T-helper 17 cell (primary cell): ENCODE measurements around the gene GPAM. TPM values are rescaled to one million over a fixed set of nuclear protein-coding genes. Genes with fewer than 3 reads are reported as not detected.

Source experiments
- ATAC-seq: fragments of 150-1000 bp; cut with Tn5 transposase; 2 replicates; pipeline ENCODE4 v1.10.0; 2021; ENCODE audit warnings: mild to moderate bottlenecking, moderate library complexity
- DNase-seq, 3 donors: peaks; one replicate each; pipeline versions ENCODE4 v3.0.0 to v3.0.0-alpha.2; 2020 to 2021
- H3K9me3 ChIP-seq: one replicate; pipeline ENCODE4 v1.7.0; 2013; ENCODE audit warnings: low read length, mild to moderate bottlenecking; ENCODE audit not compliant: control insufficient read depth, poor library complexity, severe bottlenecking
- H3K27ac Mint-ChIP-seq: one replicate; pipeline ENCODE4 v1.8.0; 2022; ENCODE audit warnings: mild to moderate bottlenecking, moderate library complexity, mixed read lengths
- H3K27me3 Mint-ChIP-seq: one replicate; pipeline ENCODE4 v1.8.0; 2022; ENCODE audit warnings: mixed read lengths
- H3K36me3 Mint-ChIP-seq: one replicate; pipeline ENCODE4 v1.8.0; 2022; ENCODE audit warnings: low read depth, mixed read lengths
- H3K4me1 Mint-ChIP-seq: one replicate; pipeline ENCODE4 v1.8.0; 2022; ENCODE audit warnings: mild to moderate bottlenecking, mixed read lengths
- H3K4me3 Mint-ChIP-seq: one replicate; pipeline ENCODE4 v1.8.0; 2022; ENCODE audit warnings: mild to moderate bottlenecking, moderate library complexity, mixed read lengths
- total RNA-seq, 4 donors: library from RNA in 2 of 4; stranded (reverse) in 2 of 4; gene quantifications; one replicate each; pipeline ENCODE4 v1.2.3 and lab custom pipeline; 2022 to 2026

Gene GPAM
- total RNA-seq, 2 donors from 2014 or later, result 3.2 to 4.9 TPM

DNA sequence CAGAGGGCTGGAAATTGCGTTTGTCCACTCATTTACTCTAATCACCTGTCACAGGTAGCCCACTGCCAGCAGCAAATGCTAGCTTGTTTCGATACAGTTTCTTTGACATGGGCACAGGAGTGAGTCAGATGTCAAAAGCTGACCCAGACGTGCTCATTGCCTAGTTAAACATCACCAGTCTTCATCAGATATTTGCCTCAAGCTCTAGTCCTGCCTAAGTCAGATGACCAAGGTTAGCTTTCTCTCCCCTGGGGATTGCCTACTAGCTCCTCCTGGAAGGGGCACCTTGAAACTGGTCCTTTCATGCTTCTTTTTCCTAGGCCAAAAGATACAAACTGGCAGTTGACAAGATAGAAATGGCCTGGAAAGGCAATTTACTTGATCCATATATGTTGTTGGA, 35.2 kb downstream of the GPAM start:
- H3K4me3 Mint-ChIP-seq, result no peak overlapping the region
- no peak overlapping the region for H3K27ac Mint-ChIP-seq
- ATAC-seq, result no peak
- H3K27me3 Mint-ChIP-seq, result no peaks in the 10 kb centered on the region
- H3K4me1 Mint-ChIP-seq, result no peaks in the 10 kb centered on the region
- peaks cover 3% of the 10 kb centered on the region for H3K36me3 Mint-ChIP-seq
- no peaks in the 10 kb centered on the region for H3K9me3 ChIP-seq
- no peak for DNase-seq

DNA sequence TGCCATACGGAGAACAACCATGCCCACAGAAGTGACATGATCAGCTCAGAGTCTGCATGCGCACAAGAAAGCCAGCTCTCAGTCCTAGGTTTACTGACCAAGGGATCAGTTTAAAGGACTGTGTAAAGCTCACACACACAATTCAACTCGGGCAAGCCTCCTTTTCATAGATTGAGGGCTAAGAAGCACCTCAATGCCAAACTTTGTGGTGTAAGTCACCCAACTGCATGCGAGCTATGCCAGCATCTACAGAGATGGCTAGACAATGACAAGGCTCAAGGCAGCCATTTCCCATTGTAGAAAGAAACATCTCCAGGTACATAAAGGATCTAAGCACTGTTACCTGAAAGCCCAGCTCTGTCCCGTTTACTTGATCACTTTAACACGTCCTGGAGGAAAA, 36.8 kb downstream of the GPAM start:
- DNase-seq (no peak), ATAC-seq (no peak)
- H3K4me3 Mint-ChIP-seq, result no peak overlapping the region
- H3K27ac Mint-ChIP-seq, result no peak overlapping the region
- peaks cover 3% of the 10 kb centered on the region for H3K36me3 Mint-ChIP-seq
- no peaks in the 10 kb centered on the region for H3K4me1 Mint-ChIP-seq
- H3K27me3 Mint-ChIP-seq, result no peaks in the 10 kb centered on the region
- no peaks in the 10 kb centered on the region for H3K9me3 ChIP-seq

DNA sequence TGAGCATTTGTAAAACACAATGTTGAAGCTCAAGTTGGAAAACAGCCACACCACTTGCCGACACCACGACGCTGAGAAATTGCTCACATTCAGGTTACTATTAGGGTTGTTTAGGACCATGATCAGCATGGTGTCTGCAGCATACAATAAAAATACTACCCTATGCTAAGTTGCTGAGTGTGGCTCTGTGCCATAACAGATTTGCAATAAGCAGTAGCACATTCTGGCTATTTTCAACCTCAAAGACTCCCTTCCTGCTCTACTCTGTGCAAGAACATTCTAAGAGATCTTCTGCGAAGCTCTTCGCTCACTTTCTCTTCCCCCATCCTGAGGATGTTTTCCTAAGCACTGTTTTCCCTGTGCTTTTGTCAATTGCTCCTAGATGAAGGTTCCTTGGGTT, 38.3 kb downstream of the GPAM start:
- no peaks in the 10 kb centered on the region for H3K9me3 ChIP-seq
- DNase-seq (no peak), ATAC-seq (no peak)
- no peak overlapping the region for H3K27ac Mint-ChIP-seq
- no peaks in the 10 kb centered on the region for H3K36me3 Mint-ChIP-seq
- no peaks in the 10 kb centered on the region for H3K4me1 Mint-ChIP-seq
- H3K4me3 Mint-ChIP-seq, result no peak overlapping the region
- no peaks in the 10 kb centered on the region for H3K27me3 Mint-ChIP-seq

DNA sequence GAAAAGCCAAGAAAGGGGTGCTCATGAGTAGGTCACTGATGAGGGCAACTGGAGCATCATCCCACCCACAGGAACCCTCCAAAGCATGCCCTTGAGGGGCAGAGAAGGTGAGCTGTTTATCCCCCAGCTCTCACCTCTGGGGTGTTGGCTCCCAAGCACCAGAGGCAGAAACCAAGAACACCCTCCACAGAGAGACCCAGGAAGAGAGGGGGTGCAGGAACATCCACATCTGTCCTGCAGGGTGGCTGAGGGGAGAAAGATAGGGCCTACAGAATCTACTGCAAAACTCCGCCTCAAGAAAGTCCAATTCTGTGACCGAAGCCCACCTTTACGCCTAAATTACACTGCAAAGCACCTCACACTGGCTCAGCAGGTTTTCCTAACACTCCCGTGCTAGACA, 40.1 kb downstream of the GPAM start:
- Mint-ChIP-seq H3K4me1 (peaks cover 6% of the 10 kb centered on the region), H3K4me3 (no peak overlapping the region), H3K27me3 (no peaks in the 10 kb centered on the region), H3K27ac (no peak overlapping the region), H3K36me3 (peaks cover 3% of the 10 kb centered on the region)
- H3K9me3 ChIP-seq, result no peaks in the 10 kb centered on the region
- ATAC-seq (no peak), DNase-seq (no peak)

DNA sequence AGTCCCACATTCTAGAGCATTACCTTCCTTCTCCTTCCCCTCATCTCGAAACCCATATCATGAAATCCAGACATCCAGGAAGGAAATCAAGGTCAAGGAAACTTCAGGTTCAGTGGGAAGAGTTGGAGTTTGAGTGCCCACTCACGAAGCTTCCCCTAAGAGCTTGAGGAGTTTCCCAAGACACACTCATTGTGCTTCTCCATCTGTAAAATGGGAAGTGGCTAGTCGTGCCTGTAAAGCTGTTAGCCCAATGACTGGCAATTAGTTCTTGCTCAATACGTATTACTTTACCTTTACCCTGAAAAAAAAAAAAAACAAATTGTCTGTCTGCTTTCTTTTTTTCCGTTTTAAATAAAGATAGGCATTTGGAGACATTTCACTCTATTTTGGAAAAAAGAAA, 42.3 kb downstream of the GPAM start:
- ATAC-seq, result no peak
- Mint-ChIP-seq H3K36me3 (peaks cover 3% of the 10 kb centered on the region), H3K4me1 (peaks cover 6% of the 10 kb centered on the region), H3K27ac (no peak overlapping the region), H3K4me3 (no peak overlapping the region), H3K27me3 (no peaks in the 10 kb centered on the region)
- DNase-seq, result no peak
- H3K9me3 ChIP-seq, result no peaks in the 10 kb centered on the region

DNA sequence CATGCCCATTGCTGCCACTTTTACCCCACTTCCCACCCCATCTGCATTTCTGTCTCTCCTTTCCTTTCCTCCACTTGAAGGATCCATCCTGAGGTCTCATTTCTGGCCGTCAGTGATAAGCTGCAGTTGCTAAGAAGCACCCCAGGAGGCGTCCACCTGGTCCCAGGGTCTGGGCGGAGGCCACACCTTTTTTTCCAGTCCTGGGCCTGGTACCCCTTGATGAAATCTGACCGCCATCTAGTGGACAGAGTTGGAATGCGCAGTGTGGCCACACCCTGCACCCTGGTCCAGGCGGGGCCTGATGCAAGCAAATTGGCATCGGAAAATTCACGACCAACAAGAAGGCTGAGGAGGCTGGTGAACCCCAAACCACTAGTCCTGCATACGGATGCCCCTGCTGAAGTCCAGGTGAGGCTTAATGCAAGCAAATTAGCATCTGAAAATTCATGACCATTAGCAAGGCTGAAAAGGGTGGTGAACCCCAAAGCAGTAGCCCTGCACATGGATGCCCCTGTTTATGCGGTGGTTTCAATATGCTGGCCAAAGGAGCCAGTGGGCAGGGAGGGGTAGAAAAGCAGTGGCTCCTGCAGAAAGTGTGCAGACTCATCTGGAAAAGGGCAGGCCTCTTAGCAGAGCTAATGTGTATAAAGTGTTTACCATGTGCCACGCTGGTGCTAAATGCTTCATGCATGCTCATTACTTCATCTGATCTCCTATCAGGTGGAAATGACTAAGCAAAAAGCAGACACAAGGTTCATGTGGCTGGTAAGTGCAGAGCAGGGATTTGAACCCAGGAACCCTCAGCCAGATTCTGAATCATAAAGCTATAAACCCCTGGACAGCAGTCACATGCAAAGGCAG, 43.2 kb downstream of the GPAM start:
- H3K4me1 Mint-ChIP-seq, result peaks cover 6% of the 10 kb centered on the region
- no peaks in the 10 kb centered on the region for H3K9me3 ChIP-seq
- H3K4me3 Mint-ChIP-seq, result no peak overlapping the region
- H3K27ac Mint-ChIP-seq, result no peak overlapping the region
- H3K36me3 Mint-ChIP-seq, result peaks cover 3% of the 10 kb centered on the region
- peak; percentile 30 to 56 (median 38) for DNase-seq
- peak; percentile 94 for ATAC-seq
- no peaks in the 10 kb centered on the region for H3K27me3 Mint-ChIP-seq

DNA sequence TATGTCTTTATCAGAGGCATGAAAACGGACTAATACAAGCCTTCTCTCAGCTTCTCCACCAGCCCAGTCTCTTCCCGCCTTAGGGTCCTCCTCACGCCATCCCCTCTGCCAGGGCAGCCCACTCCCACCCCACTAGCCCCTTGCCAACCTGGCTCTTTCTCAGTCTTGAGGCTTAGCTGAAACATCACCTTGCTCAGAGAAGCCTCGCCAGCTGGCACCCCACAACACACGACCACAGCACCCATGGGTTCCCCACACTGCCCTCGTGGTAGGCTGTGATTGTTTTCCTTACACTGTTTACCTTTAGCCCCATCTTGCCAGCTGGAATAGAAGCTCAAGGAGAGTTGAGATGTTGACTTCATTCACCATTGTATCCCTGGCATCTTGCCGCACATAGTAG, 44.4 kb downstream of the GPAM start:
- Mint-ChIP-seq H3K36me3 (peaks cover 5% of the 10 kb centered on the region), H3K27ac (no peak overlapping the region), H3K27me3 (no peaks in the 10 kb centered on the region), H3K4me1 (peaks cover 6% of the 10 kb centered on the region), H3K4me3 (no peak overlapping the region)
- DNase-seq (no peak), ATAC-seq (no peak)
- no peaks in the 10 kb centered on the region for H3K9me3 ChIP-seq

DNA sequence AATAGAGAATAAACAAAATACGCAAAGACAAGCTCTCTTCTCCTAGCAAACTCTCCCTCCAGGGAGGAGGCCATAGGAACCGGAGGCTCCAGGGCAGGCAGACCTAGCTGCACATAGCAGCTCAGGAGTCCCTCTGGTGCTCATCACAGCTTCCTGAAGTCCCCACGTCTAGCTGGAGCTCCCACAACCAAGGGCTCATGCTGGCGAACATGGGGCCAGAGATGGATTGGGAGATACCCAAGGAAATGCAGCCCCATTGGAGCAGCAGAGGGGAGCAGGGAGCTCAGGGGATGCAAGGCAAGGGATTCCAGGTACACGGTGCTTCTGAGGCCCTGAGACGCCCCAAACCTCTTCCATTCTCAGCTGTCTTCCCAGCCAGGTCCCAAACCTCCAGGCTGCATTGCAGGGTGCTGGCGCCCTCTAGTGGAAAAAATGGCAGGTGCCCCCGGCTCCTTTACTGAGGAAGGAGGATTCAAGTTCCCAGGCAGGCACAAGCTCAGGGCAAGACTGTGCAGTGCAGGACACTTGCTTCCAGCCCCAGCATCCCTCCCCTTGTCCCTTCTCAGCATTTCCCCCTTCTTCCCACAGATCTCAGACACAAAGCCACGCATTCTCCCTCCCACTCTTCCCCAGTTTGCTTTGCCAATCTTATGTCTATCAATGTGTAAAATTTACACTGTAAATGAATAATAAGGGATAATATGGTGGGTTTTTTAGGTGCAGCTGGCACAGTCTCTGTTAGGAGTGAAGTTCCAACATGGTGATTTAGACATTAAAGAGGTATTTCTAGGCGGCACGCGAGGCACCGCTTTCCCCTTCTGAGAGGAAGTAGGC, 46.2 kb downstream of the GPAM start:
- DNase-seq (peak; percentile 29 to 52 (median 33)), ATAC-seq (peak; percentile 46)
- H3K4me1 Mint-ChIP-seq, result peaks cover 8% of the 10 kb centered on the region
- no peak overlapping the region for H3K4me3 Mint-ChIP-seq
- no peak overlapping the region for H3K27ac Mint-ChIP-seq
- H3K9me3 ChIP-seq, result no peaks in the 10 kb centered on the region
- peaks cover 5% of the 10 kb centered on the region for H3K36me3 Mint-ChIP-seq
- H3K27me3 Mint-ChIP-seq, result no peaks in the 10 kb centered on the region

DNA sequence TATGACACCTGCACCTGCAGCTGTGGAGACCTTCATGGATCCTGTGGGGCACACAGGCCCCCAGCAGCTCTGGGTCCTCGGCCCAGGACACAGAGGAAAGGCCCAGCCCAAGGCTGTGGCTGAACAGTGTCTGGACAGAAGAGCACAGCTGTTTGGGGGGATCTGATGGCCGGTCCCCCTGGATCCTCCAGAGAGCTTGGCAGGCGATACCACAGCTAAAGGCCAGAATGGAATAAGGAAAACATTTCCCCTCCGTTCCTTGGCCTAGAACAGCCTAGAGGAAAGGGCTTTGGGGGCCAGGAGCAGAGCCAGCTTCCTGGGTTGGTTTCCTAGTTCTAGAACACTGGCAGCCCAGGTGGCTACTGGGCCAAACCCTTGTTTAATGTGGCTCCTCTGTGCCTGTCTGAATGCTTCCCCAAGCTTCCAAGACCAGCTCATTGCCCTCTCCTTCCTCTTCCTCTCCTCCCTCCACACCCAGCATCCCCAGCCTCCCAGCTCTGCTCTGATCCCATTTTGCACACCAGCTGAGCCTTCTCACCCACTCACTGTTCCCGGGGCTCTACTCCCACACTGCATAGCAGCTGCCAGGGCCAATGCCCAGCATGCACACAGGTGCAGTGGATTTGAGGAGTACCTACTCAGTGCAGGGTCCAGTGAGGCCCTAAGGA, 46.9 kb downstream of the GPAM start:
- Mint-ChIP-seq H3K4me3 (no peak overlapping the region), H3K27ac (no peak overlapping the region), H3K36me3 (peaks cover 5% of the 10 kb centered on the region), H3K27me3 (no peaks in the 10 kb centered on the region), H3K4me1 (peaks cover 8% of the 10 kb centered on the region)
- ATAC-seq (no peak), DNase-seq (no peak)
- H3K9me3 ChIP-seq, result no peaks in the 10 kb centered on the region

DNA sequence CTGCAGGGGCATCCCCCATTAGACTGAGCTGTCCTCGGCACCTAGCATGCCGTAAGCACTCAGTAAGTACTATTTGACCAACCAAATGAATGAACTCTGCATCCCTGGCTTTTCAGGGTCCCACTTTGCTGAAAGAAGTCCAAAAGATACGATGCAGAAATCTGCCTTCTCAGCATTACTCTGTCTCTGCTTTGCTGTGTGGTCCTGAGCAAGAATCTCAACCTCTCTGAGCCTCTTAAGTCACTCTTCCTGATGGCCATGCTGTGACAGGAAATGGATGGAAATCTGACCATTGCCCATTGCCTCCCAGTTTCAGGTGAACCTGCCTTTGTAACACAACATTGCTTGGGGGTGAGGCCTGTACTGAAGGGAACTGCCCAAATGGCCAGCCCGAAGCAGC, 48.0 kb downstream of the GPAM start:
- no peak for DNase-seq
- H3K27me3 Mint-ChIP-seq, result no peaks in the 10 kb centered on the region
- H3K4me3 Mint-ChIP-seq, result no peak overlapping the region
- H3K4me1 Mint-ChIP-seq, result peaks cover 8% of the 10 kb centered on the region
- H3K36me3 Mint-ChIP-seq, result peaks cover 5% of the 10 kb centered on the region
- H3K9me3 ChIP-seq, result no peaks in the 10 kb centered on the region
- no peak for ATAC-seq
- H3K27ac Mint-ChIP-seq, result no peak overlapping the region

DNA sequence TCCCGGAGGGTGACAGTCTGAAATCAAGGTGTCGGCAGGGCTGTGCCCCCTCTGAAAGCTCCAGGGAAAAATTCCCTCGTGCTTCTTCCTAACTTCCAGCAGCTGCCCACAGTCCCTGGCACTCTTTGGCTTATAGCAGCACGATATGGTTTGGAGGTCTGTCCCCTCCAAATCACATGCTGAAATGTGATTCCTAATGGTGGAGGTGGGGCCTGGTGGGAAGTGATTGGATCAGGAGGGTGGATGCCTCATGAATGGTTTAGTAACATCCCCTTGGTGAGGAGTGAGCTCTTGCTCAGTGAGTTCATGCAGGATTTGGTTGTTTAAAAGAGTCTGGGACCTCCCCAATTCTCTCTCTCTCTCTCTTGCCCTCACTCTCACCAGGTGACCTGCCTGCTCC, 51.1 kb downstream of the GPAM start:
- H3K27me3 Mint-ChIP-seq, result peaks cover 7% of the 10 kb centered on the region
- H3K27ac Mint-ChIP-seq, result no peak overlapping the region
- H3K36me3 Mint-ChIP-seq, result peaks cover 2% of the 10 kb centered on the region
- no peaks in the 10 kb centered on the region for H3K9me3 ChIP-seq
- ATAC-seq (no peak), DNase-seq (no peak)
- no peak overlapping the region for H3K4me3 Mint-ChIP-seq
- H3K4me1 Mint-ChIP-seq, result peaks cover 4% of the 10 kb centered on the region

DNA sequence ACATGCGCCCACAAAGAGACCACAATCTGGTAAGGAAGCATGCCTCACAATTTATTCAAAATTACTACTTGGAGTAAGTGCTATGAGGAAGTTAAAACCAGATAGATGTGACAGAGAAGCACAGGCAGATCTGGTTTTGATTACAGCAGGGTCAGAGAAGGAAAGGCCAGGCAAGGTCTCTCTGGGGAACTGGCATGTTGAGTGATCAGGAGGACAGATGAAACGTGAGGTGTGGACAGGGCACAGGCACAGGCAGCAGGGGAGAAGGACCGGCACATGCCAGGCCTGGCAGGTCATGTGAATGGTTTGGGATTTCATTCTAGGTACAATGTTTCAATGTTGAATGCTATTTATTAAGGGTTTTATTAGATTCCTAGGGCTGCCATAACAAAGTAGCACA, 51.6 kb downstream of the GPAM start:
- H3K4me3 Mint-ChIP-seq, result no peak overlapping the region
- peaks cover 4% of the 10 kb centered on the region for H3K4me1 Mint-ChIP-seq
- ATAC-seq, result no peak
- peaks cover 4% of the 10 kb centered on the region for H3K36me3 Mint-ChIP-seq
- H3K27ac Mint-ChIP-seq, result no peak overlapping the region
- DNase-seq, result no peak
- peaks cover 9% of the 10 kb centered on the region for H3K27me3 Mint-ChIP-seq
- no peaks in the 10 kb centered on the region for H3K9me3 ChIP-seq

DNA sequence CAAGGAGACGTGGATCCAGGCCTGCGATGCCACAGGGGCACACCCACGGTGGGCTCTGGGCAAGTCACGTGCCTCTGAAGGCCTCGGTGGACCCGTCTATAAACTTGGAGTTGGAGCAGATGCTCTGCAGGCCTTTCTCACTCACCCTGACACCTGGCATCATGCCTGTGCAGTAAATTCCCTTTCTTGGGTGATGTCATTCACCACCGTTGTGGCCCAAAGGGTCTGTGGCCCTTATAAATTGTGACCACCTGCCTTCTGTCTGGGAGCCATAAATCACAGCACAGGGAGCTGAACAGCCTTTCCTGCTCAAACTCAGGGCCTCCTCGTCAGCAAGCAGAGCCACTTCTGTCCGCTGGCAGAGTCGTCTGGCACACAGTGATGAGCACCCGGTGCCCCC, 52.2 kb downstream of the GPAM start:
- no peak for ATAC-seq
- no peak overlapping the region for H3K4me3 Mint-ChIP-seq
- peaks cover 9% of the 10 kb centered on the region for H3K27me3 Mint-ChIP-seq
- no peaks in the 10 kb centered on the region for H3K9me3 ChIP-seq
- H3K4me1 Mint-ChIP-seq, result peaks cover 4% of the 10 kb centered on the region
- peaks cover 4% of the 10 kb centered on the region for H3K36me3 Mint-ChIP-seq
- no peak overlapping the region for H3K27ac Mint-ChIP-seq
- DNase-seq, result no peak
